Activated CD4-positive, alpha-beta T cell treated with anti-CD3 and anti-CD28 coated beads for 48 hours (primary cell): ENCODE measurements around the gene CLTCL1.
"Not testable (repeated sequence)": the region's sequence is repeated elsewhere in the genome, so short reads cannot be mapped to it uniquely, and the experiment has no call there.

Experiments
- DNase-seq: peaks from one replicate; pipeline ENCODE4 v3.0.0-alpha.2; 2020

The CLTCL1 gene

GRCh38 chr22:19173047-19174035 is 118.2 kb downstream of the CLTCL1 start:
- DNase-seq, result no peak

GRCh38 chr22:19172213-19173046 is 119.1 kb downstream of the CLTCL1 start:
- DNase-seq, result no peak

- DNase-seq, result no peak
These were observed 121.6 kb downstream of the CLTCL1 start for GRCh38 chr22:19169947-19170318.

GRCh38 chr22:19169002-19169946 is 122.2 kb downstream of the CLTCL1 start:
- no peak for DNase-seq

- no peak for DNase-seq
These were observed 123.2 kb downstream of the CLTCL1 start for GRCh38 chr22:19168088-19168890.

- no peak for DNase-seq
These were observed 124.2 kb downstream of the CLTCL1 start for GRCh38 chr22:19167106-19167869.

GRCh38 chr22:19166421-19166820 is 125.1 kb downstream of the CLTCL1 start:
- no peak for DNase-seq

- DNase-seq, result no peak
These were observed 127.1 kb downstream of the CLTCL1 start for GRCh38 chr22:19164425-19164824.

GRCh38 chr22:19158649-19159048 is 132.9 kb downstream of the CLTCL1 start:
- not testable (repeated sequence) for DNase-seq

- DNase-seq, result not testable (repeated sequence)
These were observed 135.4 kb downstream of the CLTCL1 start for GRCh38 chr22:19156109-19156508.

- DNase-seq, result no peak
These were observed 138.3 kb downstream of the CLTCL1 start for GRCh38 chr22:19152942-19153883.

- no peak for DNase-seq
These were observed 140.0 kb downstream of the CLTCL1 start for GRCh38 chr22:19151329-19152191.

- DNase-seq, result no peak
These were observed 140.8 kb downstream of the CLTCL1 start for GRCh38 chr22:19150482-19151328.

GRCh38 chr22:19149991-19150390 is 141.5 kb downstream of the CLTCL1 start, which contains the start of gene GSC2:
Gene GSC2, minus strand, starts transcription at chr22:19150292. Its CDS starts 9 bp downstream, at chr22:19150283.
- DNase-seq, result no peak

- peak; percentile 54 for DNase-seq
These were observed 142.3 kb downstream of the CLTCL1 start for GRCh38 chr22:19149047-19149883.

GRCh38 chr22:19148417-19149046 is 143.0 kb downstream of the CLTCL1 start:
- no peak for DNase-seq
